HG03460 (cell line): ENCODE data around the gene NTPCR.

Experiments used
- ATAC-seq: cut with Tn5 transposase; IDR thresholded peaks from one replicate; pipeline ENCODE4 v1.9.1; 2021; ENCODE audit not compliant: unreplicated experiment

The NTPCR gene

GRCh38 chr1:232956081-232956480, 5.7 kb downstream of the NTPCR start:
- ATAC-seq: no peak

- ATAC-seq: no peak
Observed at GRCh38 chr1:232958067-232958466, 7.7 kb downstream of the NTPCR start.

DNA sequence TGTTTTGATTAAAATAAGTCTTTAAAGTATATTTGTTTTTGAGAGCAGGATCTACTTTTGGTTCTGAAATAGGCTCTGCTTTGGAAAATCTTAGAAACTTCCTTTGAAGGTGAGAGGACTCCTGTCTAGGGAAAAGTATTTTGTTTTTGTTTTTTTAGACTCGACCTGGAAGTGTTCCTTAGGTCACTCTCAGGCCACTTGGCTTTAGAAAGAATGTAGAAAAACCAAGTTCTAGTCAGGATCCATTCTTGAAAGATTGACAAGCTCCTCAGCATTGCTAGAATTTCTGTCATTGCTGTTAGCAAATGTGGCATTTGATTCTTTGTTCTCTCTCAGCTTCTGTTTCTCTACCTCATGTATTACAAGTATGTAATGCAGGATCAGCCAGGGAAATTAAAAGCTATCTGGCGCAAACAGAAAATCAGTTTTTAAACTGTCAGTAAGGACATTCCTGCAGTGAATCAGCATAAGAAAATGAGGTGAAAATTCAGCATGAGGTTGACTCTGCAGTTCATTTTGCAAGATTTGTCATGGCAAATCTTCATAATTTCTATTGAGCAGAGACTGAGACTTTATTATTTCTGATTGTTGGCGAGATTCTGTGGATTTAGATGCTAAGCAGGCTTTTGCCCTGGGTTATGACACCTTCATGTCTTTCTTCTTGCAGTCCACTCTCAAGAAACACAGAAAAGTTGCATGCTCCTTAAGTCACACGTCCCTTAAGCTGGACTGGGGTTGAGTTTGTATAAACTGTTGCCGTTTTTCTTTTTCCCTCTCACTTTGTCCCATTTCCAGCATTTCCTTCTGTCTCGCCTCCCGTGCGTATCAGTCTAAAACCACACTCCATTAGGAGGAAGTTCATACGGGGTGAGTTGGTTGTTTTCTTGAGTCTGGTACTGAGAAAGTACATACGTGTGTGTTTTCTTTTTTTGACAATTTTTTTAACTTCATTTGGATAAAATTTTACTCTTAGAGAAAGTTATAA, 12.6 kb downstream of the NTPCR start:
- ATAC-seq: no peak

- no peak for ATAC-seq
Observed at GRCh38 chr1:232964601-232965000, 14.2 kb downstream of the NTPCR start.

GRCh38 chr1:232965124-232965911, 14.9 kb downstream of the NTPCR start:
- no peak for ATAC-seq

GRCh38 chr1:232965912-232966217, 15.5 kb downstream of the NTPCR start:
- ATAC-seq: no peak

DNA sequence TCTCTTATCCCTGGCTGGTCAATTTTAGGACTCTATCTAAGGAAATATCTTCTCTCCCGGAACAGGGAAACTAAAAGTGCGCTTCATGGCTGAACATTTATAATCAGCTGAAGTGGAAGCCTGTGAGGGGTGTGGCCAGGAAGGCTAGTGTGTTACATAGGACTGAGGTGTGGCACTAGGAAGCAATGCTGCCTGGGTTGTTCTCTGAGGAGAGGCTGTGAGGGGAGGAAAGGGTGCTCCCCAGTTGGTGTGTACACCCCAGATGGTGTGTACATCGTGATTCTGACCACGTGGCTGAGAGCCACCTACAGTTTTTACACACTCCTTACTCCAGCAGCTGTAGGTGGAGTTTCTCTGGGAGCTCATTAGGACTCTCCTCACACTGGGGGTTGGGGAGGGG, 16.3 kb downstream of the NTPCR start:
- no peak for ATAC-seq

GRCh38 chr1:232968391-232968790, 18.0 kb downstream of the NTPCR start:
- ATAC-seq: no peak

DNA sequence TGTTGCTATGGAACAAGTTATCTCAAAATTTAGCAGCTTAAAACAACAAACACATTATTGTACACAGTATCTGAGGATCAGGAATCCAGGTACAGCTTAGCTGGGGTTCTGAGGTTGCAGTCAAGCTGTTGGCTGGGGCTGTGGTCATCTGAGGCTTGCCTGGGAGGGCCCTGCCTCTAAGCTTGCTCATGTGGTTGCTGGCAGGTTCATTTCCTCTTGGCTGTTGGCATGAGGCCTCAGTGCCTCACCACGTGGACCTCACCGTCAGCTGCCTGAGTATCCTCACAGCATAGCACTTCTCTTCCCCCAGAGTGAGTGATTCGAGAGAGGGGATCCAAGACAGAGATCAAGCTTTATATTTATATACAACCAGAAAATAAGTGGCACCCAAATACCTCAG, 18.6 kb downstream of the NTPCR start:
- no peak for ATAC-seq

- no peak for ATAC-seq
Observed at GRCh38 chr1:232969799-232970198, 19.4 kb downstream of the NTPCR start.

GRCh38 chr1:232970508-232970907, 20.1 kb downstream of the NTPCR start:
- no peak for ATAC-seq

DNA sequence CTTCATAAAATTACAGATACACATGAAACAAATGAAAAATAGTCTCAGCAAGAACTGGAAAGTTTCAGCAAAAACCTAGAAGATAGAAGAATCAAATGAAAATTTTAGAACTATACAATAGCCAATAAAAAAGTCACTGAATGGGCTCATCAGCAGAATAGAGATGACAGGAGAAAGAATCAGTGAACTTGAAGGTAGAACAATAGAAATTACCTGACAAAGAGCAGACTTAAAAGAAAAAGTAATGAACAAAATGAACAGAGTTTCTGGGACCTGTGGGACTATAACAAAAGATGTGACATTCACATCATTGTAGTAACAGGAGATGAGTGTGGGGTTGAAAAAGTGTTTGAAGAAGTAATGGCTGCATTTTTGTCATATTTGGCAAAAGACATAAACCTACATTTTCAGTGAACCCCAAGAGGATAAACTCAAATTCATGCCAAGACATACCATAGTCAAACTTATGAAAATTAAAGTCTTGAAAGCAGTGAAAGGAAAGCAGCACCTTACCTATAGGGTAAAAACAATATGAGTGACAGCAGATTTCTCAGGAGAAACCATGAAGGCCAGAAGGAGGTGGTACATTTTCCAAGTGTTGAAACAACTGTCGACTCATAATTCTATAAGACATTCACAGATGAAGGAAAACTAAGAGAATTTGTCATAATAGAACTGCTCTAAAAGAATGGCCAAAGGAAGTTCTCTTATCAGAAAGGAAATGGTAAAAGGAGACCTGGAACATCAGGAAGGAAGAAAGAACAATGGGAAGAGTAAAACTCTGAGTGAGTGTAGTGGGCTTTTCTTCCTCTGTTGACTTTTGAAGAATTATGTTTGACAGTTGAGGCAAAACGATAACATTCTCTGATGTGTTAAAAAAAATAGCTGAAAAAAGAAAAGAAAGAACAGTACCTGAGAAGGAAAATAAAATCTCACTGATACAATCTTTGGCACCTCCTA, 23.5 kb downstream of the NTPCR start:
- ATAC-seq: no peak

- no peak for ATAC-seq
Observed at GRCh38 chr1:232974971-232975370, 24.6 kb downstream of the NTPCR start.

GRCh38 chr1:232978091-232978634, 27.8 kb downstream of the NTPCR start:
- ATAC-seq: no peak

DNA sequence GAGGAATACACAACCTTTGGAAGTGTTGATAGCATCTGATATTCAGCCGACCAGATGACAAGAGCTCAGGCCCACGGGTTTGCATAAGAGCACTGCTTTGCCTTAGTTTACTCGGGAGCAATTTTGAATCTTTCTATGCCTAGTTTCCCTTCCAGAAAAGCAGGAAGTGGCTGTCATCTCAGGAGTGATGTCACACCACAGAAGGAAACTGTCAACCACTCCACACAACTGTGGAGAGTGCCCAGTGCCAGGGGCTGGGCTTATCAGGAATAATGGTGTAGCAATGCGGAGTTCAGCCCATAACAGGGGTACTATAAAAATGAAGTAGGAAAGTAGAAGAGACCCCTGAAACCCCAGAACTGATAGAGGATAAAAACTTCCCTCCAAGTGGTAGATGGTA, 28.4 kb downstream of the NTPCR start:
- ATAC-seq: no peak

DNA sequence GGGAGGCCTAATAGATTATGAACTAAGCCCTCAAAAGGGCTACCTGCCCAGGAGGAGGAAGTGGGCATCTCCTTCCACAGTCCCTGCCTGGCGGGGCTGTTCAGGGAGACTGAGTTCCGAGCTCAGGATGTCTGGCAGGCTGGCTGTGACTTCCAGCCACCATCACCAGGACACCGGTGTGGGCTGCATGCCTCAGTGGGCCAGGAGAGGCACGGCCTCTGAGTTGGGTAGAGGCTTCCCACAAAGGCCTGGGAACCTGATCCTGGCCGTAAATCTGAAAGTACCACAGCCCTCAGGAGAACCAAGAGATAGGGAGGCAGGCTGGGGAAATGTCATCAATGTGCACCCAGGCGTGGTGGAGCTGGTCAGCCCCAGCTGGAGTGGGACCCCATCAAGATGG, 29.1 kb downstream of the NTPCR start:
- no peak for ATAC-seq

GRCh38 chr1:232980355-232980978, 30.1 kb downstream of the NTPCR start:
- ATAC-seq: no peak

DNA sequence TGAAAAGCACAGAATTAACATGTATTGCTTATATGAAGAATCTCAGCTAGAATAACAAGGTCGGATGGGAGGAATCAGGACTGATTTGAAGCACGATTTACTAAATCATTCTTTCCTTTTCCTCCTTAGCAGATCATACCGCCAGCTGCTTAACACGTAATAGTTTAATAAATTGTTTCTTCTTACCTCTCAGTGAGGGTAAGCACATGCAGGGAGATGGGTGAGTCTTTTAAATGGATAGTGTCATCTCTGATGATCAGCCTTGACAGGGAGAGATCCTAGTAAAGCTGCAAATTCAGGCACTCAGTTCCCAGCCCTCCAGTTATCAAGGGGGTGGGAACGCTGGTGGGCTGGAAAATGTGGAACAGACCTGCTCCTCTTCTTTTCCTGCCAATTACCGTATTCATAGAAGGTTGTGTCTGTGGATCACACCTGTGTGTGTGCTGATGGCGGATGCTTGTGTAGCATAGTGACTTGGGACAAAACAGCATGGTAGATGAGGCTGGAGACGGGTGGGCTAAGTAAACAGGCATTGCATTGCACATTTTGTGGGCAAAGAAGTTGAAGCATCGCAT, 30.7 kb downstream of the NTPCR start:
- ATAC-seq: no peak

- no peak for ATAC-seq
Observed at GRCh38 chr1:232982238-232982944, 32.0 kb downstream of the NTPCR start.
